Lung (tissue), 12 donors: Measurements from ENCODE around the gene USP12. TPM values are rescaled to one million over a fixed set of nuclear protein-coding genes. Genes with fewer than 3 reads are reported as not detected.

Source experiments
- ATAC-seq: fragments of 200-7000 bp; cut with Tn5 transposase; one replicate; pipeline ENCODE4 v1.9.1; 2020; ENCODE audit warnings: moderate number of reproducible peaks; ENCODE audit not compliant: insufficient read depth, low FRiP score
- DNase-seq, 3 donors: peaks; one replicate each; pipeline ENCODE4 v3.0.0-alpha.2; 2013 to 2017
- H3K27ac ChIP-seq, 2 donors: one replicate each; pipeline ENCODE4 v1.5.1; 2013; ENCODE audit warnings: mild to moderate bottlenecking in 2 of 2, moderate library complexity in 2 of 2, control low read depth in 1 of 2, inconsistent platforms in 1 of 2, low read depth in 1 of 2, low read length in 1 of 2
- H3K27me3 ChIP-seq, 3 donors: one replicate each; pipeline ENCODE4 v1.5.1; 2013; ENCODE audit warnings: low read length in 2 of 3; ENCODE audit not compliant: control insufficient read depth in 3 of 3, insufficient read depth in 3 of 3
- H3K36me3 ChIP-seq, 4 donors: one replicate each; pipeline ENCODE4 v1.5.1; 2013; ENCODE audit warnings: low read length in 4 of 4, mild to moderate bottlenecking in 1 of 4, moderate library complexity in 1 of 4; ENCODE audit not compliant: control insufficient read depth in 4 of 4, insufficient read depth in 4 of 4
- H3K4me1 ChIP-seq, 5 donors: one replicate each; pipeline ENCODE4 v1.5.1; 2013; ENCODE audit warnings: low read length in 5 of 5, mild to moderate bottlenecking in 2 of 5, moderate library complexity in 1 of 5; ENCODE audit not compliant: control insufficient read depth in 5 of 5, insufficient read depth in 5 of 5
- H3K4me3 ChIP-seq: one replicate; pipeline ENCODE4 v1.5.1; 2013; ENCODE audit warnings: mild to moderate bottlenecking, control low read depth, moderate library complexity
- H3K9ac ChIP-seq, 2 donors: one replicate each; pipeline ENCODE4 v1.5.1; 2013; ENCODE audit warnings: low read length in 2 of 2, control low read depth in 1 of 2; ENCODE audit not compliant: insufficient read depth in 1 of 2
- H3K9me3 ChIP-seq, 4 donors: one replicate each; pipeline ENCODE4 v1.5.1; 2013; ENCODE audit warnings: low read length in 3 of 4, mild to moderate bottlenecking in 1 of 4, moderate library complexity in 1 of 4; ENCODE audit not compliant: control insufficient read depth in 4 of 4, insufficient read depth in 3 of 4
- WGBS, 2 donors: extraction: QIAGEN DNeasy Blood & Tissue Kit; methylation state at CpG; one replicate each; pipeline ENCODE4 v1.1.7; 2013; 5-methylcytosine and 5-hydroxymethylcytosine counted together
- polyA plus RNA-seq, 2 donors: library from polyadenylated mRNA; stranded (reverse); fragments of 200-250 nt; gene quantifications; one replicate each; pipeline ENCODE4 v1.2.1, GENCODE V29; 2013
- total RNA-seq, 2 donors: library from RNA; depleted of rRNA in 1 of 2; stranded (reverse); fragments of >200 nt in 1 of 2; gene quantifications; one replicate each; pipeline ENCODE4 v1.2.1, GENCODE V29; 2014 to 2021
- TF ChIP-seq, protein P1 (sequence below): IDR thresholded peaks from 2 replicates; pipeline ENCODE4 v1.5.1; 2012; ENCODE audit warnings: mild to moderate bottlenecking; ENCODE audit errors: control extremely low read depth, extremely low read depth
- donor health status: control.
- donor health status: control.
- donor health status: Bipolar disorder and iron deficiency.
- donor health status: healthy.
- donor health status: DM: yes; HTN: yes; CAD: no.

Gene USP12
- total and polyA plus RNA-seq, 4 donors: 12.6 to 60.0 (median 19.2) TPM

DNA sequence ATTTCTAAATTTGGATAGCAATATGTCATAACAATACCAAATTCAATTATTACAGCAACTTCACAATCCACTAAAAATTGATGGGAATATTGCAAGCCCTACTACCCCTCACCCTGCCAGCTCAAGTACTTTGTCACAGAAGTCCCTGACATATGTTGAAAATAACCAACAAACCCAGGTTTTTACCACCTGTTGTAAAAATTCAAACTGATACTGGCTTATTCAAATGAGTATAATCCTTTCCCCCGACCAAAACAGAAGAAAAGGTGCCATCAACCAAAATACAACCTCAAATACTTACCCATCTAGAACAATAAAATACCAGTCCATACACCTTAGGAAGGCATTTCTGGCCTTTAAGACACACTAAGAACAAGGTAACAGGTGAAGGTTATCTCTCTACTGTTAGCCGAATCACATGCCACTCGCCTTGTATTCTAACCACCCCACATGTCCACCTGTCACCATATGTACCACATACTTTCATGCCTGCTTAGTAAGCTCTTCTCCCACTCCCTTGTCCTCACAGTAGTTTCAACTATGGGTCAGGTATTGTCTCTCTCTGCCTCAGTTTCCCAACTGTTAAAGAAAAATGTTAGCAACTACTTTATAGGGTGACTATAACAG is 53.1 kb downstream of the USP12 start:
- TF ChIP-seq, protein P1, sequence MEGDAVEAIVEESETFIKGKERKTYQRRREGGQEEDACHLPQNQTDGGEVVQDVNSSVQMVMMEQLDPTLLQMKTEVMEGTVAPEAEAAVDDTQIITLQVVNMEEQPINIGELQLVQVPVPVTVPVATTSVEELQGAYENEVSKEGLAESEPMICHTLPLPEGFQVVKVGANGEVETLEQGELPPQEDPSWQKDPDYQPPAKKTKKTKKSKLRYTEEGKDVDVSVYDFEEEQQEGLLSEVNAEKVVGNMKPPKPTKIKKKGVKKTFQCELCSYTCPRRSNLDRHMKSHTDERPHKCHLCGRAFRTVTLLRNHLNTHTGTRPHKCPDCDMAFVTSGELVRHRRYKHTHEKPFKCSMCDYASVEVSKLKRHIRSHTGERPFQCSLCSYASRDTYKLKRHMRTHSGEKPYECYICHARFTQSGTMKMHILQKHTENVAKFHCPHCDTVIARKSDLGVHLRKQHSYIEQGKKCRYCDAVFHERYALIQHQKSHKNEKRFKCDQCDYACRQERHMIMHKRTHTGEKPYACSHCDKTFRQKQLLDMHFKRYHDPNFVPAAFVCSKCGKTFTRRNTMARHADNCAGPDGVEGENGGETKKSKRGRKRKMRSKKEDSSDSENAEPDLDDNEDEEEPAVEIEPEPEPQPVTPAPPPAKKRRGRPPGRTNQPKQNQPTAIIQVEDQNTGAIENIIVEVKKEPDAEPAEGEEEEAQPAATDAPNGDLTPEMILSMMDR: no peak
- Histone ChIP-seq H3K27ac (no peak overlapping the region), H3K9ac (no peak overlapping the region), H3K4me3 (no peak overlapping the region), H3K9me3 (peaks cover 0 to 4% (median 0%) of the 10 kb centered on the region in 4 donors), H3K27me3 (no peaks in the 10 kb centered on the region), H3K4me1 (peaks cover 0 to 10% (median 3%) of the 10 kb centered on the region in 5 donors), H3K36me3 (peaks cover 0 to 4% (median 2%) of the 10 kb centered on the region in 4 donors)
- WGBS, 2 donors: 94 to 95% methylated on average over 3 of the region's 3 CpGs
- ATAC-seq (no peak), DNase-seq (no peak)

DNA sequence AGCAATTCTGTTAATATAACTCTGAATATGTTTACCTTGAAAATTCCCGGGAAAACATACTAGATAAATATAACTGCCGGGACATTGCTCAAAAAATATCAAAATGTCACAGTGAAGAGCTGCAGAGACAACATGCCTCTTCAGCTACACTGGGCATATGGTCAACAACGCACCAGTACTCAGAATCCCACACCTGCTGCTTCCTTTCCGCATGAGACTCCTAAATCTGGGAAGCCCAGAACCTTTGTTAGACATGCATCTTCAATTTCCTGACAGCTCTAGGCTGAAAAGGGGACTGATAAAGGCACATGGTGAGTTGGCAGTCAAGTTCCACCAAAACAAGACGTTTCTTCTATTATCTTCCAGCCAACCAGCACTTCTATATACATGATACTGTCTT is 53.7 kb downstream of the USP12 start:
- no peaks in the 10 kb centered on the region for H3K9me3 ChIP-seq
- no peak for DNase-seq
- no peak overlapping the region for H3K27ac ChIP-seq
- no peak for ATAC-seq
- peaks cover 0 to 10% (median 3%) of the 10 kb centered on the region in 5 donors for H3K4me1 ChIP-seq
- H3K27me3 ChIP-seq: no peaks in the 10 kb centered on the region
- TF ChIP-seq, protein P1: no peak
- WGBS, 2 donors: 80 to 87% methylated on average over 5 of the region's 5 CpGs
- no peak overlapping the region for H3K4me3 ChIP-seq
- peaks cover 0 to 8% (median 4%) of the 10 kb centered on the region in 4 donors for H3K36me3 ChIP-seq
- no peak overlapping the region for H3K9ac ChIP-seq

DNA sequence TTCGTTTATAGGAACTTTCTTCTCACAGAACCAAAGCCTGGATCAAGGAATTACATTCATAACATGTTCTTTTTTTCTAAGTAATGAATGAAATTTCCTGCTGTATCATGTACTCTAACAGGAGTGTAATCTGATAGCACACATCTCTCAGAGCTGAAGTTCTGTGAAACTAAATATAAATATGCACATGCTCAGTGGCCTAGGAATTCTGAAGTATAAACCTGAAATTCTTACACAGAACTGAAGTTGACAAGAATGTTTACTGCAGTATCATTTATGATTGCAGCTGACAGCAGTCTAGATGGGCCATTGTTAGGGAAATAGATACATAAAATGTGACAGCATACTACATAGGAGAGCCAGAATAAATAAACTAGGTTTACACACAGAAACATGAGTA is 54.5 kb downstream of the USP12 start:
- H3K4me3 ChIP-seq: no peak overlapping the region

More for the DNA sequence above, 54.5 kb downstream of the USP12 start:
- TF ChIP-seq, protein P1: no peak
- Histone ChIP-seq H3K36me3 (peaks cover 0 to 6% (median 4%) of the 10 kb centered on the region in 4 donors), H3K9me3 (no peaks in the 10 kb centered on the region), H3K27me3 (no peaks in the 10 kb centered on the region), H3K4me1 (peaks cover 0 to 10% (median 3%) of the 10 kb centered on the region in 5 donors), H3K27ac (no peak overlapping the region), H3K9ac (no peak overlapping the region)
- 65 to 72% methylated on average over 1 of the region's 1 CpG for WGBS, 2 donors
- no peak for ATAC-seq
- DNase-seq: peak in 2 of 3 donors; percentile 12 to 46
